ENCODE data around the gene DBNDD2.

DBNDD2 gene

DNA sequence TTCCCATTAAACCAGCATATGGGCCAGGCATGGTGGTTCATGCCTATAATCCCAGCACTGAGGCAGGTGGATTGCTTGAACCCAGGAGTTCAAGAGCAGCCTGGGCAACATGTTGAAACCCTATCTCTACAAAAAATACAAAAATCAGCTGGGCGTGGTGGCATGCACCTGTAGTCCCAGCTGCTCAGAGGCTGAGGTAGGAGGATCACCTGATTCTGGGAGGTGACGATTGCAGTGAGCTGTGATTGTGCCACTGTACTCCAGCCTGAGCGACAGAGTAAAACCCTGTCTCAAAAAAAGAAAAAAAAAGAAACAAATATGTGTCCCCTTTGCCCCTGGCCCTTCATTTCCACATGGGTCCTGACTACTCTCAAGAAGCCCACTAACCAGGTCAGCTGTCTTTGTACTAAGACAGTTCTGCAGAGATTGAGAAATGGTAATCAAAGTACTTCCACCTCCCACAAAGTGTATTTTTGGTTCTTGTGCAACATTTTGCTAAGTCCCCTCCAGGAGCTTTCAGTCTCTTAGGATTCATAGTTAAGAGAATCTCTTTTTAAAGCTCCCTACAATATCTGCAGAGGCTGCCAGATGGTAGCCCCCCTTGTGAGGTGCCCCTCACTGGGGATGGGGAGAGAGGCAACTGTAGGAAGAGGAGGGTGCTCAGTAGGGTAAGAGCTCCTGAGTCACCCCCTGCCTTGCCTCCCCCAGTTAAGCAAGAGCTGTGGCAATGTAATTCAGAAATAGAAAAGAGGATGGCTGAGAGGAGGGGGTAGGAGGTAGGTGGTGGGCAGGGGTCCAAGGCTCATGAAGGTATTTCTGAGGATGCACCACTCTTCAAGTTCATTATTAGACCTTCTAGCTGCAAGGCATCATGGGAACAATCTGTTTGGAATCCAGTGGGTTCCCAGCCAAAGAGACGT is 44.9 kb downstream of the DBNDD2 start:
- DNase-seq, result no peak

DNA sequence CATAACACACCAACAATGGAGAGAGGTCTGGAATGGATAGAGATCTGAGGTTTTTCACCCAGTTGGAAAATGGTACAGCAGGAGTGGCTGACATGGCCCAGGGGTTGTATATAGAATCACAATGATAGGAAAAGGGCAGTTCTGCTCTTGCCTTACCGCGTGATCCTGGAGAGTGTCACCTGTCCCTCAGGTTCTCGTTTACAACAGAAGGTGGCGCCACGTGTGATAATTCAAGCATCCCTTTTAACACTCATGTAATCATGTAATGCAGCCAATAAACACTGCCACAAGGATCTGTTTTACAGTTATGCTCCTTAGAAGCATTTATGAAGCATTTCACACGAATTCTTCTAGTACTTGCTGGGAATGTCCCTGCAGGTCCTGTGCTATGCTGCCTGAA is 48.5 kb downstream of the DBNDD2 start:
- peak; percentile 33 to 48 for DNase-seq

GRCh38 chr20:45459606-45460005 is 51.5 kb downstream of the DBNDD2 start:
- DNase-seq, result no peak

All from NCI-H2081 (cell line).